ENCODE data around the gene ELAVL1. TPM values are rescaled to one million over a fixed set of nuclear protein-coding genes. Genes with fewer than 3 reads are reported as not detected.
"Not testable (repeated sequence)": the region's sequence is repeated elsewhere in the genome, so short reads cannot be mapped to it uniquely, and the experiment has no call there.

Gene ELAVL1
- polyA plus RNA-seq, 1 experiment = 44.7 TPM

DNA sequence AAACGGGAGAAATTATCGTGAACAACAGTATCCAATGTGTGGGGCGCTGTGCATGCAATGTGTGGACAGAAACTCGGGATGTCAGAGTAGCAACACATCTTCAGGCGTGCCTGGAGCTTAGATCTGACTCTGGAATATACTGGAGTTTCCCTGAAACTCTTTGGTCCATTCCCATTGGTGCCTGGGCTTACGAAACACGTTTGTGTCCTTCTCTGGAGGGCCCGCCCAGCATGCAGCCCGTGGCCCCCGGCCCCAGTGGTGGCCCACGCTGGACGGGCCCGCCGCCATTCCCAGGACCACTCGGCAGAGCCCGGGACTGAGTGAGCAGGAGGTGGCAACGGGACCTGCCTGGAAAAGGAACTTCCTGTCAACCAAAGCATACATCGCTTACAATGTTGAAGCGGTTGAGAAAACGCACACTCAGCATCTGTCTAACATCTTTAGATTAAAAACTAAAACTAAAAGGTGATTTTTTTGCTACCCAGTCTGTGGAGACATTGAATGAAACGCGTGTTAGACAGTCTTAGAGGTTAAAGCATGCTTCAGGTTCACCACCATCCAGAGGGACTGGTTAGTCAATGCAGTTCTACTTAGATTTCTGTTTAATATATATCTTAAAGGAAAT lies 42.7 kb downstream of the ELAVL1 start:
- Histone ChIP-seq H3K27ac (ENCODE audit: low read depth, low read length) (no peak overlapping the region), H3K4me3 (ENCODE audit: low read depth, low read length) (no peak overlapping the region), H3K9me3 (ENCODE audit: control insufficient read depth, insufficient read depth, low read length) (no peaks in the 10 kb centered on the region; the same call in 1 of the 2 replicates), H3K27me3 (ENCODE audit: control insufficient read depth, insufficient read depth, low read length) (no peaks in the 10 kb centered on the region)
- no peak for DNase-seq (ENCODE audit: low read depth, low spot score)
- CTCF ChIA-PET = interaction anchor here (1.1 kb wide), 1 partner anchor 19 kb away, joined by 4 read pairs; the partner anchor contains the start of gene TIMM44
- TF ChIP-seq, protein P1, sequence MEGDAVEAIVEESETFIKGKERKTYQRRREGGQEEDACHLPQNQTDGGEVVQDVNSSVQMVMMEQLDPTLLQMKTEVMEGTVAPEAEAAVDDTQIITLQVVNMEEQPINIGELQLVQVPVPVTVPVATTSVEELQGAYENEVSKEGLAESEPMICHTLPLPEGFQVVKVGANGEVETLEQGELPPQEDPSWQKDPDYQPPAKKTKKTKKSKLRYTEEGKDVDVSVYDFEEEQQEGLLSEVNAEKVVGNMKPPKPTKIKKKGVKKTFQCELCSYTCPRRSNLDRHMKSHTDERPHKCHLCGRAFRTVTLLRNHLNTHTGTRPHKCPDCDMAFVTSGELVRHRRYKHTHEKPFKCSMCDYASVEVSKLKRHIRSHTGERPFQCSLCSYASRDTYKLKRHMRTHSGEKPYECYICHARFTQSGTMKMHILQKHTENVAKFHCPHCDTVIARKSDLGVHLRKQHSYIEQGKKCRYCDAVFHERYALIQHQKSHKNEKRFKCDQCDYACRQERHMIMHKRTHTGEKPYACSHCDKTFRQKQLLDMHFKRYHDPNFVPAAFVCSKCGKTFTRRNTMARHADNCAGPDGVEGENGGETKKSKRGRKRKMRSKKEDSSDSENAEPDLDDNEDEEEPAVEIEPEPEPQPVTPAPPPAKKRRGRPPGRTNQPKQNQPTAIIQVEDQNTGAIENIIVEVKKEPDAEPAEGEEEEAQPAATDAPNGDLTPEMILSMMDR (IDR thresholded peaks at IDR 0.05; ENCODE audit: low read depth, low read length) = no peak
- POLR2A ChIA-PET = no interaction called here

DNA sequence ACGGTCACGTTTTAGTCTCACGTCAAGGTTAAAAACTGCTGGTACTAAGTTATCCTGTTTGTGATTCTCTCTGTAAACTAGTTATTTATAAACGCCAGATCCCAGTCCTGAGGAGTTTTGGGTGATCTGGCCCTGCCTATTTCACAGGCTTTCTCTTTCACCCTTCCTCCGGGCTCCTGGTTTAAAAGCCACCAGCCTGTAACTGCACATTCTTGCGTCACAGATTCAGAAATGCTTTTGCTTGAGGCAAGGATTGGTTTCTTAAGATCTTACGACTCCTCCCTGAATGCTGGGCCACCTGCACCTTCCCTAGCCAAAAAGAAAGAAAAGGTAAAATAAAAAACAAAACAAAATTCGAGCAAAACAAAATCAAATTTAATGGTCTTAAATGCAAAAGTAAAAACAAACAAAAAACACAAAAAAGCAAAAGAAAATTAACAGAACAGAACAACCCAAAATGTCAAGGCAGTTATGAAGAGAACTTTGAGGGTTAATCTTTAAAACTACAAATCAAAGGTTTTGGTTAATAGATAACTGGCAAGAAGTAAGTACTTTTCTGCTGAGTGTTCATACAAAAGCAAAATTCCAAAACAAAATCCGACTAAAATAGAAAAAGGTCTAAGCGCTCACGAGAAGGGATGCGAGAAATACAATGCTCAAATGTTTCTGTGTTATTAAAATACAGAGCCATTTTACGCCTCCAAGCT lies 43.4 kb downstream of the ELAVL1 start:
- DNase-seq (ENCODE audit: low read depth, low spot score) = no peak
- Histone ChIP-seq H3K9me3 (ENCODE audit: control insufficient read depth, insufficient read depth, low read length) (no peaks in the 10 kb centered on the region; the same call in 1 of the 2 replicates), H3K27me3 (ENCODE audit: control insufficient read depth, insufficient read depth, low read length) (no peaks in the 10 kb centered on the region), H3K4me3 (ENCODE audit: low read depth, low read length) (no peak overlapping the region), H3K27ac (ENCODE audit: low read depth, low read length) (no peak overlapping the region)
- TF ChIP-seq, protein P1 (IDR thresholded peaks at IDR 0.05; ENCODE audit: low read depth, low read length) = no peak
- POLR2A ChIA-PET = no interaction called here
- CTCF ChIA-PET = interaction anchor here (1.1 kb wide), 1 partner anchor 19 kb away, joined by 4 read pairs; the partner anchor contains the start of gene TIMM44

DNA sequence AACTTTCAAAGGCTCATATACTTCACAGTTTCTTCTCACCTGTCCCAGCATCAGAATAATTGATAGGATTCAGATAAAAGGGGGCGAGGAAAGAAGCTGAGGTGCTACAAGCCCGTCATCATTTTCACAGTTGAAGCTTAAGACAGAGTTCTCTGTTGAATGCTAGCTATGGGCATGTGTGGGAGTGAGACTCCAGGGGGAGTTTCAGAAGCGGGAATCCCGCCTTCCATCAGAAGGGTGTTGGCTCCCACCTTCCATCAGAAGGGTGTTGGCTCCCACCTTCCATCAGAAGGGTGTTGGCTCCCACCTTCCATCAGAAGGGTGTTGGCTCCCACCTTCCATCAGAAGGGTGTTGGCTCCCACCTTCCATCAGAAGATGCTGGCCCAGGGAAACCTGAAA lies 44.4 kb downstream of the ELAVL1 start:
- H3K27ac ChIP-seq (ENCODE audit: low read depth, low read length); DNase-seq (ENCODE audit: low read depth, low spot score); POLR2A ChIA-PET; H3K9me3 ChIP-seq (ENCODE audit: control insufficient read depth, insufficient read depth, low read length); H3K27me3 ChIP-seq (ENCODE audit: control insufficient read depth, insufficient read depth, low read length); H3K4me3 ChIP-seq (ENCODE audit: low read depth, low read length): not testable (repeated sequence)
- CTCF ChIA-PET = interaction anchor here (1.6 to 3.2 kb wide), 2 partner anchors 10 to 17 kb away, joined by 8 to 23 read pairs; partner anchors contain the start of gene TIMM44

DNA sequence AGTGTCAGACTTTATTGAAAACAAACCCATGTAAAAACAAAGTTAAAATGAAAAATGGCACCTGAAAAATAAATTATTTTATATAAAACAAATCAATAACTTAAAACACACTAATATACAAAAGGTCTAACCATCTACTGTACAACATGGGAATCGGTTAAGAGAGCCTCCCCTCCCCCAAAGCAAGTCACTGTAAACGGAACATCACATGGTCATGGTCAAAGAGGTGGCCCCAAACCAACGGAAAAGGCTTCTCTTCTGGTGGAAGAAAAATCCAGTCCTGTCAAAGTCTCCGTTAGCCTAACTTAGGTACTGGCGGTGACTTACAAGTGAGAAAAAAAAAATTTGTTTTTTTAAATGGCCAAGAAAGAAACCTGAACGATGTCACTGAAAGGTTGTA lies 46.2 kb downstream of the ELAVL1 start:
- no peak overlapping the region for H3K27ac ChIP-seq (ENCODE audit: low read depth, low read length)
- H3K9me3 ChIP-seq (ENCODE audit: control insufficient read depth, insufficient read depth, low read length) = no peaks in the 10 kb centered on the region; the same call in 1 of the 2 replicates
- DNase-seq (ENCODE audit: low read depth, low spot score) = no peak
- no peak overlapping the region for H3K4me3 ChIP-seq (ENCODE audit: low read depth, low read length)
- H3K27me3 ChIP-seq (ENCODE audit: control insufficient read depth, insufficient read depth, low read length) = no peaks in the 10 kb centered on the region
- TF ChIP-seq, protein P1 (IDR thresholded peaks at IDR 0.05; ENCODE audit: low read depth, low read length) = no peak
- ChIA-PET POLR2A (no interaction called here), CTCF (interaction anchor here (0.5 to 3.2 kb wide), 5 partner anchors 9 to 310 kb away, joined by 3 to 23 read pairs (median 4); partner anchors contain the start of gene TIMM44)

DNA sequence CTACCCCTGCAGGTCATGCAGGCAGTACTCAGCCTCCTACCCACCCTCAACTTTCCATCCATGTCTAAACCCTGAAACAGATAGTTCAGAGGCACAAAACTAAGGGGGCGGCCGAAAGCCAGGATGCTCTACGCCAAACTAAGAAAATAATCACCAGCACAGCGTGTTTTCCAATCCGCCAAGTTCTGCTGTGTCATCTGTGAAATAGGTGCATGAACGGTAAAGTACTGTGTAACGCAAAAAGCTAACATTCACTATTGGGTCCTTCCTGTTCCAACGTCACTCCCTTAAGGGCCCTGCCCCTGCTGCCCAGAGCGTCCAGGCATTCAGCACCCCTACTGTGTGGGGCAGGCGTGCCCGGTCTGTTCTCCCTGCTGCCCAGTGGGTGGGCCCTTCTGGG lies 49.7 kb downstream of the ELAVL1 start:
- ChIA-PET CTCF (no interaction called here), POLR2A (interaction anchor here (1.4 kb wide), 1 partner anchor 12 kb away, joined by 4 read pairs; the partner anchor contains the start of gene TIMM44)
- no peak overlapping the region for H3K4me3 ChIP-seq (ENCODE audit: low read depth, low read length)
- DNase-seq (ENCODE audit: low read depth, low spot score) = no peak
- H3K27ac ChIP-seq (ENCODE audit: low read depth, low read length) = no peak overlapping the region
- H3K27me3 ChIP-seq (ENCODE audit: control insufficient read depth, insufficient read depth, low read length) = no peaks in the 10 kb centered on the region
- TF ChIP-seq, protein P1 (IDR thresholded peaks at IDR 0.05; ENCODE audit: low read depth, low read length) = no peak
- no peaks in the 10 kb centered on the region for H3K9me3 ChIP-seq (ENCODE audit: control insufficient read depth, insufficient read depth, low read length)
